ENCODE measurements around the gene HELZ.
"Not testable (repeated sequence)": the region's sequence is repeated elsewhere in the genome, so short reads cannot be mapped to it uniquely, and the experiment has no call there.

The HELZ gene

DNA sequence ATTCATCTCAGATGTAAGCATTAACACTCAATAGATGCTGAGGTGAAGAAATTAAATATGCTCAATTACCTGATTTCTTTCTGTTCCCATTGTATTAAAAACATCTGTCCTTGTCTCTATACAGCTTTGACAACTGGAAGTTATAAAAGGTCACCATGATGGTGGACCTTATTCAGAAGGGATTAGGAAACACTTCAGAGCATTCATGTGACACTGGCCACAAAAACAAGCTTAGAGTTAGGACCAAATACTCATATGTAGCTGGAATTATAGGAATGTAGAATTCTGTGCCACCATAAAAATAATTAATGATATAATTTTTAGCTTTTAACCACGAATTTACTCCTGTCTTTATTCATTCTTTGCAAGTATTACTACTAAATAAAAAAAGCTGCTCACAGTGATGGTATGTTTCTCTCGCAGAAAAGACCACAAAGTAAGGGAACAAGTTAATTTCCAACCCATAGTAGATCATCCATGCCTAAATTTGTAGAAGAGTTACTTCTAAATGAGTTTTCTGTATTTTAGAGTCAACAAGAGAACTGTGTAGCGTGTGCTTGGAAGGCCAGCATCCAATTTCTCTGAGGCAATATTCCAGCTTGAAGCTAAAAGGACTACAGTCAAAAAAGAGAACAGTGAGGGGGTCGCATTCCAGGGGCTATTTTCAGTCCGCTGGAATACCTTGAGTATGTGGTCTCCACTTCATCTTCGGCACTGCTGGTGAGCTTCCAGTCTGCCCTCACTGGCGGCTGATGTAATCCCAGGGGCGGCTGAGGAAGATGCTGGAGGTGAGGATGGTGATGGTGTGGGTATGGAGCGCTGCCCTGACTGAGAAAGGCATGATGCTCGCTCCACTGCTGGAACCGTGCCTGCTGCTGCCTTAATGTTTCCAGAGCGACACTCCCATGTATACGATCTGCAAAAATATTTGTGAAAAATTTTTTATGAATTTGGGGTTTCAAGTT lies 136.9 kb downstream of the HELZ start:
- no peaks in the 10 kb centered on the region for H3K27me3 ChIP-seq (ENCODE audit: control insufficient read depth, insufficient read depth, low read length)
- H3K4me3 ChIP-seq (ENCODE audit: low read length), result no peak overlapping the region
- peaks cover 35% of the 10 kb centered on the region for H3K36me3 ChIP-seq (ENCODE audit: insufficient read depth, low read length)

DNA sequence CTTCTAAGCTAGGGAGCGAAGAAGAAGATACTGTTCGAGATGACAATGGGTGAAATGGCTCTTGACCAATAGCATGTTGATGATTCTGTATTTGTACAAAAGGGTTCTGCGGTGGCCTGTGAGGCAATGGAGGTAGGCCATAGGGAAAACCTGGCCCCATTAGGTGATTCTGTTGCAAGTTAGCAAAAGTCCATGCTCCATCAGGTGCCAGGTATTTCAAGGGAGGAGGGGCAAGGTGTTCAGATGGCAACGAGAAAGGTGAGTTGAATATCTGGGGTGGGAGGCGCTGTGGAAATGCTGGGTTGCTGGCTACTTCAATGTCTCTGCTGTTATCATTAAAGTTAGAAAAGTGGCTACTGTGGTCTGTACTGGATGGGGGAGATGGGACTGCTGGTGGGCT lies 137.8 kb downstream of the HELZ start:
- Histone ChIP-seq H3K36me3 (ENCODE audit: insufficient read depth, low read length) (peaks cover 35% of the 10 kb centered on the region), H3K4me2 (ENCODE audit: low read length) (no peak overlapping the region), H3K4me3 (ENCODE audit: low read length) (no peak overlapping the region), H3K9me3 (replicated peaks; ENCODE audit: low read length) (no peaks in the 10 kb centered on the region), H3K4me1 (ENCODE audit: control insufficient read depth, insufficient read depth, low read length) (peaks cover 11% of the 10 kb centered on the region), H3K9ac (ENCODE audit: low read depth, low read length) (no peak overlapping the region), H3K27me3 (ENCODE audit: control insufficient read depth, insufficient read depth, low read length) (no peaks in the 10 kb centered on the region)

More for the DNA sequence above, 136.9 kb downstream of the HELZ start:
- H3K4me2 ChIP-seq (ENCODE audit: low read length), result no peak overlapping the region
- H3K4me1 ChIP-seq (ENCODE audit: control insufficient read depth, insufficient read depth, low read length), result peaks cover 11% of the 10 kb centered on the region
- no peaks in the 10 kb centered on the region for H3K9me3 ChIP-seq (replicated peaks; ENCODE audit: low read length)
- H3K9ac ChIP-seq (ENCODE audit: low read depth, low read length), result no peak overlapping the region

DNA sequence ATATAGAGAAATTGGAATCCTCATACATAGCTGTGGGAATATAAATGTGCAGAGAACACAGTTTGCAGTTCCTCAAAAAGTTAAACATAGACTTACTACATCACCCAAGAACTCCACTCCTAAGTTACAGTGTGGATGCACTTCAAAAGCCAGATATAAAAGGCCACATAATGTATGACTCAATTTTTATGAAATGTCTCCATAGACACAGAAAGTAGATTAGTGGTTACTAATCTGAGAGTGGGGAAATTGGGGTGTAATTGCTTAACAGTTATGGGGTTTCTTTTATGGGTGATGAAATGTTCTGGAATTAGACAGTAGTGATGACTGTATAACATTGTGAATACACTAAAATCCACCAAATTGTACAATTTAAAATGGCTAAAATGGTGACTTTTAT lies 139.8 kb downstream of the HELZ start:
- Histone ChIP-seq H3K27me3 (ENCODE audit: control insufficient read depth, insufficient read depth, low read length) (no peaks in the 10 kb centered on the region), H3K4me1 (ENCODE audit: control insufficient read depth, insufficient read depth, low read length) (peaks cover 11% of the 10 kb centered on the region), H3K36me3 (ENCODE audit: insufficient read depth, low read length) (peaks cover 32% of the 10 kb centered on the region), H3K4me3 (ENCODE audit: low read length) (no peak overlapping the region), H3K9me3 (replicated peaks; ENCODE audit: low read length) (no peaks in the 10 kb centered on the region), H3K9ac (ENCODE audit: low read depth, low read length) (no peak overlapping the region), H3K4me2 (ENCODE audit: low read length) (no peak overlapping the region)

DNA sequence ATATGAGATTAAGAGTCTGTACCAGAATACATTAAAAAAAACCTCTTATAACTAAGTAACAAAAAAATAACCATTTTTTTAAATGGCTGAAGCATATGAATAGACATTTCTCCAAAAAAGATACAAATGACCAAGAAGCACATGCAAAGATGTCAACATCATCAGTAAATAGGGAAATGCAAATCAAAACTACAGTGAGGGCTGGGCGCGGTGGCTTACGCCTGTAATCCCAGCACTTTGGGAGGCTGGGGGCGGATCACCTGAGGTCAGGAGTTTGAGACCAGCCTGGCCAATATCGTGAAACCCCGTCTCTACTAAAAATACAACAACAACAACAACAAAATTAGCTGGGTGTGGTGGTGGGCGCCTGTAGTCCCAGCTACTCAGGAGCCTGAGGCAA lies 140.4 kb downstream of the HELZ start:
- H3K36me3 ChIP-seq (ENCODE audit: insufficient read depth, low read length), result peaks cover 32% of the 10 kb centered on the region
- H3K9ac ChIP-seq (ENCODE audit: low read depth, low read length), result not testable (repeated sequence)

DNA sequence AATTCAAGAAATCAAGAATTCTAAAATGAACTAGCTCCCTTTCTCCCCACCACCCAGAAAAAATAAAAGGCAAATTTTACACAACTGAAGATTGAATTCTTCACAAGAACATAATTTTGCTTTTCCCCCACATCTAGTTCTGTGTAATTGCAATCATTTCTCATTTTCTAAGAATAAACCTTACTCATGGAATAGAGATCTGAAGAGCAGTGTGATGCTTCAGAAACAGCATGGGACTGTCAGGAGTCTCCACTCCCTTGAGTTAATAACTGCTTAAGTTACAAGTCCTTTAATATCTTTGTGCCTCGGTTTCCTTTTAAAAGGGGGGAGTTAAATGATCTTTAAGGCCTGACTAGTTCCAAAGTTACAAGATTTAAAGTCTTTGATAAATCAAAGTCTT lies 147.0 kb downstream of the HELZ start:
- Histone ChIP-seq H3K27me3 (ENCODE audit: control insufficient read depth, insufficient read depth, low read length) (no peaks in the 10 kb centered on the region), H3K4me1 (ENCODE audit: control insufficient read depth, insufficient read depth, low read length) (peaks cover 15% of the 10 kb centered on the region), H3K9me3 (replicated peaks; ENCODE audit: low read length) (no peaks in the 10 kb centered on the region), H3K36me3 (ENCODE audit: insufficient read depth, low read length) (no peaks in the 10 kb centered on the region), H3K9ac (ENCODE audit: low read depth, low read length) (no peak overlapping the region), H3K4me3 (ENCODE audit: low read length) (no peak overlapping the region), H3K4me2 (ENCODE audit: low read length) (no peak overlapping the region)

More for the DNA sequence above, 140.4 kb downstream of the HELZ start:
- not testable (repeated sequence) for H3K27me3 ChIP-seq (ENCODE audit: control insufficient read depth, insufficient read depth, low read length); H3K4me3 ChIP-seq (ENCODE audit: low read length); H3K4me2 ChIP-seq (ENCODE audit: low read length); H3K9me3 ChIP-seq (replicated peaks; ENCODE audit: low read length)
- peaks cover 11% of the 10 kb centered on the region for H3K4me1 ChIP-seq (ENCODE audit: control insufficient read depth, insufficient read depth, low read length)

DNA sequence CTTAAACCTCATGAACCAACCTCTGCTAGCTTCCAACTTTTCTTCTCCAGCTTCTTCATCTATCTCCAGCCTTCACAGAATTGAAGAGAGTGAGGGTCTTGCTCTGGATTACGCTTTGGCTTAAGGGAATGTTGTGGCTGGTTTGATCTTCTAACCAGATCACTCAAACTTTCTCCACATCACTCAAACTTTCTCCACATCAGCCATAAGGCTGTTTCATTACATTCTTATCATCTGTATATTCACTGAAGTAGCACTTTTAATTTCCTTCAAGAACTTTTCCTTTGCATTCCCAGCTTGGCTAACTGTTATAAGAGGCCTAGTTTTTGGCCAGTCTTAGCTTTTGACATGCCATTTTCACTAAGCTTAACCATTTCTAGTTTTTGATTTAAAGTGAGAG lies 148.4 kb downstream of the HELZ start:
- Histone ChIP-seq H3K9ac (ENCODE audit: low read depth, low read length) (no peak overlapping the region), H3K4me1 (ENCODE audit: control insufficient read depth, insufficient read depth, low read length) (peaks cover 15% of the 10 kb centered on the region), H3K9me3 (replicated peaks; ENCODE audit: low read length) (no peaks in the 10 kb centered on the region), H3K36me3 (ENCODE audit: insufficient read depth, low read length) (no peaks in the 10 kb centered on the region), H3K4me2 (ENCODE audit: low read length) (no peak overlapping the region), H3K4me3 (ENCODE audit: low read length) (no peak overlapping the region), H3K27me3 (ENCODE audit: control insufficient read depth, insufficient read depth, low read length) (no peaks in the 10 kb centered on the region)

DNA sequence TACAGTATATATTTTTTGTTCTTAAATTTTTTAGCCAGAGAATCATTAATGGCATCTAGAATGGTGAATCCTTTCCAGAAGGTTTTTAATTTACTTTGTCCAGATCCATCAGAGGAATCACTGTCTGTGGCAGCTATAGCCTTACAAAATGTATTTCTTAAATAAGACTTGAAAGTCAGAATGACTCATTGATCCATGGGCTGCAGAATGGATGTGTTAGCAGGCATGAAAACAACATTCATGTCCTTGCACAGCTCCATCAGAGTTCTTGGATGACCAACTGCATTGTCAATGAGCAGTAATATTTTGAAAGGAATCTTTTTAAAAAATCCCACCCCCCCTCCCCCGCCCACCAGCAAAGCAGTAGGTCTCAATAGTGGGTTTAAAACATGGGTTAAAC lies 149.2 kb downstream of the HELZ start:
- Histone ChIP-seq H3K4me3 (ENCODE audit: low read length) (no peak overlapping the region), H3K27me3 (ENCODE audit: control insufficient read depth, insufficient read depth, low read length) (no peaks in the 10 kb centered on the region), H3K4me1 (ENCODE audit: control insufficient read depth, insufficient read depth, low read length) (peaks cover 15% of the 10 kb centered on the region), H3K36me3 (ENCODE audit: insufficient read depth, low read length) (no peaks in the 10 kb centered on the region), H3K4me2 (ENCODE audit: low read length) (no peak overlapping the region), H3K9me3 (replicated peaks; ENCODE audit: low read length) (no peaks in the 10 kb centered on the region), H3K9ac (ENCODE audit: low read depth, low read length) (no peak overlapping the region)

DNA sequence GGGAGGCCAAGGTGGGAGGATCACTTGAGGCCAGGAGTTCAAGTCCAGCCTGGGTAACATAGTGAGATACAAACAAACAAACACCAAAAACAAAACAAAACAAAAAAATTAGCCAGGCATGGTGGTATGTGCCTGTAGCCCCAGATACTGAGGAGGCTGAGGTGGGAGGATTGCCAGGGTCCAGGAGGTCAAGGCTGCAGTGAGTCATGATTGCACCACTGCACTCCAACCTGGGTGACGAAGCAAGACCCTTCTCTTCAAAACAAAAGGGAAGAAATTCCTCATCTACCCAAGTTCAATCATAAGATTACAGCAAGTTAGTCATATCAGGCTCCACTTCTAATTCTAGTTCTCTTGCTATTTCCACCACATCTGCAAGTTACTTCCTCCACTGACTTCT lies 149.7 kb downstream of the HELZ start:
- H3K36me3 ChIP-seq (ENCODE audit: insufficient read depth, low read length); H3K9me3 ChIP-seq (replicated peaks; ENCODE audit: low read length); H3K4me3 ChIP-seq (ENCODE audit: low read length); H3K9ac ChIP-seq (ENCODE audit: low read depth, low read length); H3K4me2 ChIP-seq (ENCODE audit: low read length); H3K27me3 ChIP-seq (ENCODE audit: control insufficient read depth, insufficient read depth, low read length): not testable (repeated sequence)
- H3K4me1 ChIP-seq (ENCODE audit: control insufficient read depth, insufficient read depth, low read length), result peaks cover 15% of the 10 kb centered on the region

DNA sequence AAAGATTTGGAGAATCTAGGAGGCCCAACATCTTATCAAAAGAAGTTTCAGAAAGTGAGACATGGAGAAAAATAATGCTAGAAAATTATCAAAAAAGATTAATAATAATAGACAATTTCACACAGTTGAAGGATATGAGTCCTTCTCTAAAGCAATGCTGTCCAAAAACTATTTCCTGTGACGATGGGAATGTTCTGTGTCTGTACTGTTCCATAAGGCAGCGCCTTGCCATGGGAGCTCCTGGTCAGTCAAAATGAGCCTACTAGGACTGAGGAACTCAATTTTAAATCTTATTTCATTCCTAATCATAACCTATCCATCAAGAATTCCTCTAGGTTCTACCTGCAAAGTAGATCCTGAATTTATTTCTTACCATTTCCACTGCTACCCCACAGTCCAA lies 151.6 kb downstream of the HELZ start:
- Histone ChIP-seq H3K4me3 (ENCODE audit: low read length) (no peak overlapping the region), H3K27me3 (ENCODE audit: control insufficient read depth, insufficient read depth, low read length) (no peaks in the 10 kb centered on the region), H3K9me3 (replicated peaks; ENCODE audit: low read length) (no peaks in the 10 kb centered on the region), H3K4me2 (ENCODE audit: low read length) (no peak overlapping the region), H3K9ac (ENCODE audit: low read depth, low read length) (no peak overlapping the region), H3K4me1 (ENCODE audit: control insufficient read depth, insufficient read depth, low read length) (peaks cover 15% of the 10 kb centered on the region), H3K36me3 (ENCODE audit: insufficient read depth, low read length) (no peaks in the 10 kb centered on the region)

DNA sequence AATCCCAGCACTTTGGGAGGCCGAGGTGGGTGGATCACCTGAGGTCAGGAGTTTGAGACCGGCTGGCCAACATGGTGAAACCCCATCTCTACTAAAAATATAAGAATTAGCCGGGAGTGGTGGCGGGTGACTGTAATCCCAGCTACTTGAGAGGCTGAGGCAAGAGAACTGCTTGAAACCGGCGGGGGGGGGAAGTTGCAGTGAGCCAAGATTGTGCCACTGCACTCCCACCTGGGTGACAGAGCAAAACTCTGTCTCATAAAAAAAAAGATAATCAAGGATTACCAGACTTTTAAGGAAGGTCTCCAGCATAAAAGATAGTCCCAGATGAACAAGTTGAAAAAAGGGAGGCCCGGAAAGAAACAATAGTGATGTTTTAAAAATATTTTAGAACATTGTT lies 152.3 kb downstream of the HELZ start:
- H3K36me3 ChIP-seq (ENCODE audit: insufficient read depth, low read length); H3K4me3 ChIP-seq (ENCODE audit: low read length); H3K9me3 ChIP-seq (replicated peaks; ENCODE audit: low read length); H3K27me3 ChIP-seq (ENCODE audit: control insufficient read depth, insufficient read depth, low read length); H3K9ac ChIP-seq (ENCODE audit: low read depth, low read length); H3K4me2 ChIP-seq (ENCODE audit: low read length): not testable (repeated sequence)
- peaks cover 15% of the 10 kb centered on the region for H3K4me1 ChIP-seq (ENCODE audit: control insufficient read depth, insufficient read depth, low read length)

DNA sequence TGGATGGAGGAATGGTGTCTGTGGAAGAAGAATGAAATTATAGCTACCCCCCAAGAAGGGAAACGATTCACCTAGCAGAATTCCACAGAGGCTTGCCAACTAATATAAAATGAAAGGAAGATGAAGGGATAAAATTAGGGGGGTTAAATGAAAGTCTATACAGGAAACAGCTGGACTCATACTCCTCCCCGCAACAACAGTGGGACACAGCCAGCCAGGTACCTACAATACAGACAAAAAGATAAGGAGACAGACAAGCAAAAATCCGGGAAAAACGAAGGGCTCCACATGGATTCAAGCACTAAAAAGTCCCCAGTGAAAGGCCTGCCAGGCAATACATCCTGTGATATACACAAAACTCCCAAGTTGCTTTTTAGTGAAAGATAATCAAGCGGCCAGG lies 152.7 kb downstream of the HELZ start:
- H3K9me3 ChIP-seq (replicated peaks; ENCODE audit: low read length), result no peaks in the 10 kb centered on the region
- peaks cover 15% of the 10 kb centered on the region for H3K4me1 ChIP-seq (ENCODE audit: control insufficient read depth, insufficient read depth, low read length)
- no peaks in the 10 kb centered on the region for H3K27me3 ChIP-seq (ENCODE audit: control insufficient read depth, insufficient read depth, low read length)
- H3K4me3 ChIP-seq (ENCODE audit: low read length), result no peak overlapping the region
- no peak overlapping the region for H3K4me2 ChIP-seq (ENCODE audit: low read length)
- H3K36me3 ChIP-seq (ENCODE audit: insufficient read depth, low read length), result no peaks in the 10 kb centered on the region
- no peak overlapping the region for H3K9ac ChIP-seq (ENCODE audit: low read depth, low read length)

DNA sequence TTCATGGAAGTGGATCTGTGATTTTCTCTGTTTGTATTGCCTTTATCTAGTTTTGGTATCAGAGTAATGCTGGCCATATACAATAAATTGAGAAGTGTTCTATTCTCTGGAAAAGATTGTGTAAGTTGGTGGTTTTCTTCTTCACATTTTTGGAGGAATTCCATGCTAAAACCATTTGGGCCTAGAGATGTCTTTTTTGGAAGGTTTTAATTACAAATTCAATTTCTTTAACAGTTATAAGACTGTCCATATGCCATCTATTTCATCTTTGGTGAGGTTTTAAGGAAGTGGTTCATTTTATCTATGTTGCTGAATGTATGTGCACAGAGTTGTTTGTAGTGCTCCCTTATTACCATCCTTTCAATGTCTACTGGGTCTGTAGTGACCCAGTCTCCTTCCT lies 154.7 kb downstream of the HELZ start:
- Histone ChIP-seq H3K27me3 (ENCODE audit: control insufficient read depth, insufficient read depth, low read length) (no peaks in the 10 kb centered on the region), H3K9me3 (replicated peaks; ENCODE audit: low read length) (no peaks in the 10 kb centered on the region), H3K36me3 (ENCODE audit: insufficient read depth, low read length) (peaks cover 8% of the 10 kb centered on the region), H3K4me3 (ENCODE audit: low read length) (no peak overlapping the region), H3K4me2 (ENCODE audit: low read length) (no peak overlapping the region), H3K9ac (ENCODE audit: low read depth, low read length) (no peak overlapping the region), H3K4me1 (ENCODE audit: control insufficient read depth, insufficient read depth, low read length) (peaks cover 4% of the 10 kb centered on the region)
